Measurements from ENCODE around the gene GREB1. TPM values are rescaled to one million over a fixed set of nuclear protein-coding genes. Genes with fewer than 3 reads are reported as not detected.

Gene GREB1
- total and polyA plus RNA-seq, 7 experiments from 2014 or later, result 0.14 to 0.82 (median 0.25) TPM; not detected in 3

- Histone ChIP-seq H3K27ac (ENCODE audit: low read depth, low read length) (no peak overlapping the region), H3K36me3 (ENCODE audit: control insufficient read depth in 2 of 3, insufficient read depth in 3 of 3, low read length in 3 of 3) (no peaks in the 10 kb centered on the region), H3K27me3 (ENCODE audit: control insufficient read depth in 2 of 2, insufficient read depth in 2 of 2, low read length in 2 of 2) (no peaks in the 10 kb centered on the region), H3K4me1 (ENCODE audit: control insufficient read depth in 2 of 2, insufficient read depth in 2 of 2, low read length in 2 of 2) (no peaks in the 10 kb centered on the region), H3K9me3 (ENCODE audit: control insufficient read depth in 2 of 3, low read length in 3 of 3) (no peaks in the 10 kb centered on the region), H3K4me3 (ENCODE audit: low read length) (no peak overlapping the region)
- Mint-ChIP-seq H3K4me3 (no peak overlapping the region), H3K27ac (no peak overlapping the region), H3K36me3 (no peaks in the 10 kb centered on the region), H3K9me3 (no peaks in the 10 kb centered on the region), H3K27me3 (peaks cover 0 to 31% (median 8%) of the 10 kb centered on the region in 5 donors), H3K4me1 (no peaks in the 10 kb centered on the region)
- ATAC-seq (no peak), DNase-seq (no peak)
- POLR2A ChIA-PET, result no interaction called here
- CTCF ChIA-PET, result no interaction called here
- intact Hi-C loops (cut with micrococcal nuclease), result no loop called here
These were observed 106.3 kb downstream of the GREB1 start for GRCh38 chr2:11640132-11640531.

DNA sequence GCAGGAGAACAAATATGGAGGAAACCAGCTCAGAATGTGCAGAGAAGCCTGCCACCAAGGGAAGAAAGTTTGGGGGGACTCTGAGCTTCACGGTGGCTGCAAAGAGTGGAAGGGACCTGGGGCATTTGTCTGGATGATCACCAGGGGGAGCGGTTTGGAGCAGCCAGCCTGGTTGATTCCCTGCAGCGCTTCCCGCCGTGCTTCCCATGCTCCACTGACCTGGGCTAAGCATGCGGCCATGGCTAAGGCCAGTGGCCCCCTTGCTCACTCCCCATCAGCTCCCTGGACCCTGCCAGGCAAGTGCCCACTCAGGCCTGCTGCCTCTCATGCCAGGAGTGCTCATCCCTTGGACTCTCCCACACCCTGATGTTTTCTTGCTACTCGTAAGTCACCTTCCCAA, 109.1 kb downstream of the GREB1 start:
- no peak overlapping the region for H3K27ac ChIP-seq (ENCODE audit: low read depth, low read length)
- CTCF ChIA-PET, result no interaction called here
- H3K4me1 ChIP-seq (ENCODE audit: control insufficient read depth in 2 of 2, insufficient read depth in 2 of 2, low read length in 2 of 2), result no peaks in the 10 kb centered on the region
- POLR2A ChIA-PET, result no interaction called here
- H3K9me3 ChIP-seq (ENCODE audit: control insufficient read depth in 2 of 3, low read length in 3 of 3), result no peaks in the 10 kb centered on the region
- ATAC-seq (no peak), DNase-seq (no peak)
- peaks cover 0 to 22% (median 7%) of the 10 kb centered on the region in 5 donors for H3K27me3 Mint-ChIP-seq
- no peaks in the 10 kb centered on the region for H3K4me1 Mint-ChIP-seq
- no peak overlapping the region for H3K27ac Mint-ChIP-seq
- no peaks in the 10 kb centered on the region for H3K36me3 Mint-ChIP-seq
- H3K36me3 ChIP-seq (ENCODE audit: control insufficient read depth in 2 of 3, insufficient read depth in 3 of 3, low read length in 3 of 3), result no peaks in the 10 kb centered on the region
- intact Hi-C loops (cut with micrococcal nuclease), result no loop called here
- no peaks in the 10 kb centered on the region for H3K27me3 ChIP-seq (ENCODE audit: control insufficient read depth in 2 of 2, insufficient read depth in 2 of 2, low read length in 2 of 2)
- H3K4me3 Mint-ChIP-seq, result no peak overlapping the region
- H3K9me3 Mint-ChIP-seq, result no peaks in the 10 kb centered on the region
- no peak overlapping the region for H3K4me3 ChIP-seq (ENCODE audit: low read length)

- H3K27me3 ChIP-seq (ENCODE audit: control insufficient read depth in 2 of 2, insufficient read depth in 2 of 2, low read length in 2 of 2), result no peaks in the 10 kb centered on the region
- DNase-seq (no peak), ATAC-seq (no peak)
- Mint-ChIP-seq H3K27ac (no peak overlapping the region), H3K9me3 (peaks cover 0 to 2% (median 0%) of the 10 kb centered on the region in 11 donors), H3K36me3 (no peaks in the 10 kb centered on the region), H3K27me3 (peaks cover 2 to 15% (median 3%) of the 10 kb centered on the region in 5 donors), H3K4me1 (no peaks in the 10 kb centered on the region), H3K4me3 (no peak overlapping the region)
- no peaks in the 10 kb centered on the region for H3K9me3 ChIP-seq (ENCODE audit: control insufficient read depth in 2 of 3, low read length in 3 of 3)
- H3K4me1 ChIP-seq (ENCODE audit: control insufficient read depth in 2 of 2, insufficient read depth in 2 of 2, low read length in 2 of 2), result no peaks in the 10 kb centered on the region
- no peaks in the 10 kb centered on the region for H3K36me3 ChIP-seq (ENCODE audit: control insufficient read depth in 2 of 3, insufficient read depth in 3 of 3, low read length in 3 of 3)
- ChIA-PET CTCF (no interaction called here), POLR2A (no interaction called here)
- intact Hi-C loops (cut with micrococcal nuclease), result no loop called here
- H3K27ac ChIP-seq (ENCODE audit: low read depth, low read length), result no peak overlapping the region
- no peak overlapping the region for H3K4me3 ChIP-seq (ENCODE audit: low read length)
These were observed 110.4 kb downstream of the GREB1 start for GRCh38 chr2:11644293-11644692.

GRCh38 chr2:11646530-11646929, 112.7 kb downstream of the GREB1 start:
- no peaks in the 10 kb centered on the region for H3K9me3 ChIP-seq (ENCODE audit: control insufficient read depth in 2 of 3, low read length in 3 of 3)
- no peak for DNase-seq
- peaks cover 0 to 2% (median 0%) of the 10 kb centered on the region in 11 donors for H3K9me3 Mint-ChIP-seq
- H3K27ac ChIP-seq (ENCODE audit: low read depth, low read length), result no peak overlapping the region
- H3K36me3 ChIP-seq (ENCODE audit: control insufficient read depth in 2 of 3, insufficient read depth in 3 of 3, low read length in 3 of 3), result no peaks in the 10 kb centered on the region
- no peaks in the 10 kb centered on the region for H3K36me3 Mint-ChIP-seq
- intact Hi-C loops (cut with micrococcal nuclease), result no loop called here
- POLR2A ChIA-PET, result no interaction called here
- no peak overlapping the region for H3K4me3 ChIP-seq (ENCODE audit: low read length)
- ATAC-seq, result no peak
- no peaks in the 10 kb centered on the region for H3K4me1 ChIP-seq (ENCODE audit: control insufficient read depth in 2 of 2, insufficient read depth in 2 of 2, low read length in 2 of 2)
- no peak overlapping the region for H3K27ac Mint-ChIP-seq
- CTCF ChIA-PET, result no interaction called here
- no peaks in the 10 kb centered on the region for H3K27me3 ChIP-seq (ENCODE audit: control insufficient read depth in 2 of 2, insufficient read depth in 2 of 2, low read length in 2 of 2)
- H3K4me3 Mint-ChIP-seq, result no peak overlapping the region
- peaks cover 0 to 10% (median 7%) of the 10 kb centered on the region in 5 donors for H3K27me3 Mint-ChIP-seq
- no peaks in the 10 kb centered on the region for H3K4me1 Mint-ChIP-seq

DNA sequence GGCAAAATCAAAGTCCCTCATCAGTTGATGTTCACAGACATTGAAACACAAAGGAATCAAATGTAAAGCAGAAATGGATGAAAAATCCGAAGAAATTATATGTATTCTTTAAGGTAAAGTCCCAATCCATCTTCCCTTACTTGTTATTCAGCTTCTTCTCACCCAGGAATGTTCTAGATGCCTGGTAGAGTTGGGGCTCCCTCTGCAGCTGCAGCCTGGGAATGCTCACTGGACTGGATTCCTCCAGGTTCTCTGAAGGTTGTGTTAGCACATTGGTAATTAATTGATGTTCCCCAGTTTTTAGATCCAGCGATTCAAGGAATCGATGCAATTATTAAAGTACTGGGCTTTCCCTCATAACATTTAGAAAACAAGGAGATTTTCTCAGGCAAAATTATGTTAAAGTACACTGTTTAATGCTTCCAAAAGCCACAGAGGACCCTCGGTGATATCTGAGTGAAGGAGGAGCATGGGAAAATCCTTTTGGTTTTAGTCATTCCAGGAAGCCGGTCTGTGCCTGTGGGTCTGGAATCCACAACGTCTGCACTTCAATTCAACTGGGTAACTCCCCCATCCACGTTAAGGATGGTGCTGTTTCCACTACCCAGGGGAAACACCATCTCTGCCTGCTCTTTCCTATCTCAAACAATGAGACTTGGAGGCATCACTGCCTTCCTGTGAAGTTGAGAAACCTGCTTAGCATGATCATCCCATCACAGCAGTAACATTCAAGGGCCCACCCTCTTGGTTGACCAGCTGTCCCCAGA, 114.2 kb downstream of the GREB1 start:
- intact Hi-C loops (cut with micrococcal nuclease), result no loop called here
- ChIA-PET CTCF (no interaction called here), POLR2A (no interaction called here)
- Mint-ChIP-seq H3K27me3 (peaks cover 0 to 10% (median 6%) of the 10 kb centered on the region in 5 donors), H3K4me3 (no peak overlapping the region), H3K4me1 (no peaks in the 10 kb centered on the region), H3K9me3 (peaks cover 0 to 2% (median 0%) of the 10 kb centered on the region in 11 donors), H3K36me3 (no peaks in the 10 kb centered on the region), H3K27ac (no peak overlapping the region)
- Histone ChIP-seq H3K36me3 (ENCODE audit: control insufficient read depth in 2 of 3, insufficient read depth in 3 of 3, low read length in 3 of 3) (no peaks in the 10 kb centered on the region), H3K4me3 (ENCODE audit: low read length) (no peak overlapping the region), H3K4me1 (ENCODE audit: control insufficient read depth in 2 of 2, insufficient read depth in 2 of 2, low read length in 2 of 2) (no peaks in the 10 kb centered on the region), H3K27me3 (ENCODE audit: control insufficient read depth in 2 of 2, insufficient read depth in 2 of 2, low read length in 2 of 2) (no peaks in the 10 kb centered on the region), H3K27ac (ENCODE audit: low read depth, low read length) (no peak overlapping the region), H3K9me3 (ENCODE audit: control insufficient read depth in 2 of 3, low read length in 3 of 3) (no peaks in the 10 kb centered on the region)
- ATAC-seq (no peak), DNase-seq (no peak)

GRCh38 chr2:11649093-11649492, 115.2 kb downstream of the GREB1 start:
- POLR2A ChIA-PET, result no interaction called here
- H3K4me3 Mint-ChIP-seq, result no peak overlapping the region
- no peaks in the 10 kb centered on the region for H3K4me1 ChIP-seq (ENCODE audit: control insufficient read depth in 2 of 2, insufficient read depth in 2 of 2, low read length in 2 of 2)
- H3K9me3 ChIP-seq (ENCODE audit: control insufficient read depth in 2 of 3, low read length in 3 of 3), result no peaks in the 10 kb centered on the region
- no peaks in the 10 kb centered on the region for H3K4me1 Mint-ChIP-seq
- ATAC-seq (no peak), DNase-seq (no peak)
- H3K36me3 ChIP-seq (ENCODE audit: control insufficient read depth in 2 of 3, insufficient read depth in 3 of 3, low read length in 3 of 3), result no peaks in the 10 kb centered on the region
- H3K27ac Mint-ChIP-seq, result no peak overlapping the region
- no peak overlapping the region for H3K4me3 ChIP-seq (ENCODE audit: low read length)
- CTCF ChIA-PET, result no interaction called here
- H3K36me3 Mint-ChIP-seq, result no peaks in the 10 kb centered on the region
- peaks cover 0 to 10% (median 4%) of the 10 kb centered on the region in 5 donors for H3K27me3 Mint-ChIP-seq
- no peaks in the 10 kb centered on the region for H3K27me3 ChIP-seq (ENCODE audit: control insufficient read depth in 2 of 2, insufficient read depth in 2 of 2, low read length in 2 of 2)
- no peak overlapping the region for H3K27ac ChIP-seq (ENCODE audit: low read depth, low read length)
- intact Hi-C loops (cut with micrococcal nuclease), result no loop called here
- H3K9me3 Mint-ChIP-seq, result peaks cover 0 to 2% (median 0%) of the 10 kb centered on the region in 11 donors

GRCh38 chr2:11651856-11652548, 118.2 kb downstream of the GREB1 start:
- H3K36me3 Mint-ChIP-seq, result no peaks in the 10 kb centered on the region
- intact Hi-C loops (cut with micrococcal nuclease), result no loop called here
- H3K27me3 Mint-ChIP-seq, result peaks cover 3 to 10% (median 6%) of the 10 kb centered on the region in 5 donors
- ATAC-seq (no peak), DNase-seq (no peak)
- H3K27ac Mint-ChIP-seq, result no peak overlapping the region
- ChIA-PET POLR2A (no interaction called here), CTCF (no interaction called here)
- H3K9me3 ChIP-seq (ENCODE audit: control insufficient read depth in 2 of 3, low read length in 3 of 3), result no peaks in the 10 kb centered on the region
- H3K4me3 ChIP-seq (ENCODE audit: low read length), result no peak overlapping the region
- no peaks in the 10 kb centered on the region for H3K27me3 ChIP-seq (ENCODE audit: control insufficient read depth in 2 of 2, insufficient read depth in 2 of 2, low read length in 2 of 2)
- peaks cover 0 to 2% (median 0%) of the 10 kb centered on the region in 11 donors for H3K9me3 Mint-ChIP-seq
- no peaks in the 10 kb centered on the region for H3K4me1 ChIP-seq (ENCODE audit: control insufficient read depth in 2 of 2, insufficient read depth in 2 of 2, low read length in 2 of 2)
- no peak overlapping the region for H3K27ac ChIP-seq (ENCODE audit: low read depth, low read length)
- no peaks in the 10 kb centered on the region for H3K4me1 Mint-ChIP-seq
- no peaks in the 10 kb centered on the region for H3K36me3 ChIP-seq (ENCODE audit: control insufficient read depth in 2 of 3, insufficient read depth in 3 of 3, low read length in 3 of 3)
- no peak overlapping the region for H3K4me3 Mint-ChIP-seq

All from naive thymus-derived CD4-positive, alpha-beta T cell (primary cell).